H9 (cell line): ENCODE results near the gene SRBD1. TPM values are rescaled to one million over a fixed set of nuclear protein-coding genes. Genes with fewer than 3 reads are reported as not detected.

Source experiments
- DNase-seq: peaks from one replicate; pipeline ENCODE4 v3.0.0-alpha.2; 2017
- H2AFZ ChIP-seq: one replicate; pipeline ENCODE4 v1.6.1; 2013; ENCODE audit warnings: mild to moderate bottlenecking, low read length, control low read depth, moderate library complexity
- H2AK5ac ChIP-seq: 2 replicates; pipeline ENCODE4 v1.6.1; 2013; ENCODE audit warnings: low read length, control low read depth, mixed read lengths; ENCODE audit not compliant: insufficient read length
- H2BK120ac ChIP-seq: one replicate; pipeline ENCODE4 v1.6.1; 2013; ENCODE audit warnings: low read depth, mild to moderate bottlenecking, low read length, control low read depth, inconsistent platforms; ENCODE audit not compliant: poor library complexity, severe bottlenecking
- H2BK12ac ChIP-seq: 2 replicates; pipeline ENCODE4 v1.6.1; 2013; ENCODE audit warnings: low read length, control low read depth, mixed read lengths, low read depth; ENCODE audit not compliant: insufficient read length
- H2BK15ac ChIP-seq: 2 replicates; pipeline ENCODE4 v1.6.1; 2013; ENCODE audit warnings: low read depth, low read length, control low read depth
- H2BK20ac ChIP-seq: one replicate; pipeline ENCODE4 v1.6.1; 2013; ENCODE audit warnings: low read depth, mild to moderate bottlenecking, low read length, control low read depth, inconsistent platforms; ENCODE audit not compliant: poor library complexity, severe bottlenecking
- H2BK5ac ChIP-seq: 2 replicates; pipeline ENCODE4 v1.6.1; 2013; ENCODE audit warnings: low read length, control low read depth, mixed read lengths; ENCODE audit not compliant: insufficient read length
- H3K14ac ChIP-seq: 2 replicates; pipeline ENCODE4 v1.6.1; 2013; ENCODE audit warnings: low read length, control low read depth; ENCODE audit not compliant: insufficient read depth
- H3K18ac ChIP-seq: 2 replicates; pipeline ENCODE4 v1.6.1; 2013; ENCODE audit warnings: low read depth, mild to moderate bottlenecking, mixed read lengths, low read length, control low read depth; ENCODE audit not compliant: insufficient read length
- H3K23ac ChIP-seq: 2 replicates; pipeline ENCODE4 v1.6.1; 2013; ENCODE audit warnings: low read length, control low read depth, mixed read lengths, low read depth; ENCODE audit not compliant: insufficient read length
- H3K23me2 ChIP-seq: 2 replicates; pipeline ENCODE4 v1.6.1; 2013; ENCODE audit warnings: low read depth, mild to moderate bottlenecking, mixed read lengths, low read length, control low read depth; ENCODE audit not compliant: insufficient read length, poor library complexity, severe bottlenecking
- H3K27ac ChIP-seq: 2 replicates; pipeline ENCODE4 v1.5.1; 2013; ENCODE audit warnings: low read length, control low read depth, mixed read lengths, low read depth; ENCODE audit not compliant: insufficient read length
- H3K27me3 ChIP-seq: 2 replicates; pipeline ENCODE4 v1.6.1; 2013; ENCODE audit warnings: low read length, control low read depth, inconsistent platforms; ENCODE audit not compliant: insufficient read depth
- H3K4ac ChIP-seq: 2 replicates; pipeline ENCODE4 v1.6.1; 2013; ENCODE audit warnings: low read depth, mild to moderate bottlenecking, control low read depth, inconsistent platforms, low read length, moderate library complexity
- H3K4me1 ChIP-seq: 2 replicates; pipeline ENCODE4 v1.6.1; 2013; ENCODE audit warnings: low read length, control low read depth, inconsistent platforms; ENCODE audit not compliant: insufficient read depth
- H3K4me2 ChIP-seq: 2 replicates; pipeline ENCODE4 v1.6.1; 2013; ENCODE audit warnings: low read length, control low read depth, mixed read lengths; ENCODE audit not compliant: insufficient read length, insufficient read depth
- H3K56ac ChIP-seq: 2 replicates; pipeline ENCODE4 v1.6.1; 2013; ENCODE audit warnings: low read depth, mild to moderate bottlenecking, mixed read lengths, low read length, control low read depth; ENCODE audit not compliant: insufficient read length
- H3K79me1 ChIP-seq: 2 replicates; pipeline ENCODE4 v1.6.1; 2013; ENCODE audit warnings: low read depth, mild to moderate bottlenecking, moderate library complexity, low read length, control low read depth, inconsistent platforms; ENCODE audit not compliant: insufficient read depth, poor library complexity, severe bottlenecking
- H3K79me2 ChIP-seq: 2 replicates; pipeline ENCODE4 v1.6.1; 2013; ENCODE audit warnings: low read length, control low read depth, inconsistent platforms; ENCODE audit not compliant: insufficient read depth
- H3K9ac ChIP-seq: 2 replicates; pipeline ENCODE4 v1.6.1; 2013; ENCODE audit warnings: low read length, control low read depth, mixed read lengths; ENCODE audit not compliant: insufficient read length; ENCODE audit errors: extremely low read depth
- H3K9me3 ChIP-seq: one replicate; pipeline ENCODE4 v1.6.1; 2013; ENCODE audit warnings: low read depth, low read length, inconsistent platforms; ENCODE audit not compliant: control insufficient read depth
- H3T11ph ChIP-seq: one replicate; pipeline ENCODE4 v1.6.1; 2013; ENCODE audit warnings: mild to moderate bottlenecking, low read length, control low read depth, inconsistent platforms
- H4K20me1 ChIP-seq: one replicate; pipeline ENCODE4 v1.6.1; 2013; ENCODE audit not compliant: control insufficient read depth, insufficient read length, insufficient read depth
- H4K5ac ChIP-seq: 2 replicates; pipeline ENCODE4 v1.6.1; 2013; ENCODE audit warnings: low read depth, mild to moderate bottlenecking, mixed read lengths, low read length, control low read depth; ENCODE audit not compliant: insufficient read length
- H4K8ac ChIP-seq: replicated peaks from 2 replicates; pipeline ENCODE4 v1.6.1; 2013; ENCODE audit warnings: low read length, control low read depth, mixed read lengths, low read depth; ENCODE audit not compliant: insufficient read length
- H4K91ac ChIP-seq: 2 replicates; pipeline ENCODE4 v1.6.1; 2013; ENCODE audit warnings: low read depth, mild to moderate bottlenecking, moderate library complexity, mixed read lengths, low read length, control low read depth; ENCODE audit not compliant: insufficient read length
- H3K27ac Mint-ChIP-seq, 3 experiments: 2 replicates in 2 of 3; 3 replicates in 1 of 3; pipeline ENCODE4 v1.8.0; 2020 to 2021; ENCODE audit warnings: mixed read lengths in 3 of 3, mild to moderate bottlenecking in 1 of 3, moderate library complexity in 1 of 3
- H3K27me3 Mint-ChIP-seq: 2 replicates; pipeline ENCODE4 v1.8.0; 2021; ENCODE audit warnings: low read depth, mild to moderate bottlenecking, moderate library complexity, mixed read lengths
- H3K36me3 Mint-ChIP-seq, 3 experiments: 2 replicates in 2 of 3; 3 replicates in 1 of 3; pipeline ENCODE4 v1.8.0; 2020 to 2021; ENCODE audit warnings: low read depth in 3 of 3, mixed read lengths in 3 of 3; ENCODE audit not compliant: insufficient read depth in 1 of 3
- H3K4me1 Mint-ChIP-seq, 2 experiments: 2 replicates each; pipeline ENCODE4 v1.8.0; 2020; ENCODE audit warnings: mixed read lengths in 2 of 2
- H3K4me3 Mint-ChIP-seq, 2 experiments: 2 replicates in 1 of 2; 3 replicates in 1 of 2; pipeline ENCODE4 v1.8.0; 2020 to 2021; ENCODE audit warnings: mild to moderate bottlenecking in 2 of 2, mixed read lengths in 2 of 2, moderate library complexity in 1 of 2
- H3K9me3 Mint-ChIP-seq, 2 experiments: 2 replicates in 1 of 2; 3 replicates in 1 of 2; pipeline ENCODE4 v1.8.0; 2020; ENCODE audit warnings: mild to moderate bottlenecking in 2 of 2, mixed read lengths in 2 of 2, moderate library complexity in 1 of 2
- CTCF ChIP-seq: fragments of 200-600 bp; sonication (generic); conservative IDR thresholded peaks from 3 replicates; pipeline ENCODE4 v1.8.0; 2021; ENCODE audit warnings: antibody characterized with exemption, mild to moderate bottlenecking
- WGBS: extraction: QIAGEN DNeasy Blood & Tissue Kit; methylation state at CpG from one replicate; pipeline ENCODE4 v1.1.7; 2013; ENCODE audit warnings: missing lambda C conversion rate, low lambda C conversion rate, mixed read lengths; ENCODE audit not compliant: insufficient read length; ENCODE audit errors: extremely low coverage; 5-methylcytosine and 5-hydroxymethylcytosine counted together
- total RNA-seq: library from RNA; stranded (reverse); gene quantifications from 2 replicates; pipeline ENCODE4 v1.2.1, GENCODE V29; 2021

SRBD1 gene
- total RNA-seq, 1 experiment from 2014 or later, result 18.3 TPM

DNA sequence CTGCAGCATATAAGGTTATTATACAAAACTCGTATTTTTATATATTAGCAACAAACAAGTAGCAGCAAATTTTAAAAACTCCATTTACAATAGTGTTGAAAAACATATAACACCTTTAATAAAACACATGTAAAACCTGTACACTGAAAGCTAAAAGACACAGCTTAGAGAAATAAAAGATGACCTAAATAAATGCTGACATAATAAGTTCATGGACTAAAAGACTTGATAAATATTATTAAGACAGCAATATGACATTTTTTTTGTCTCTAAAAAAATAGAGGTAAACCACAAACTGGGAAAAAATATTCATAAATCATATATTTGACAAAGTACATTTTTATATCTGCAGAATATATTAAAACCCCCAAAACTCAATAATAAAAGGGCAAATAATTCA lies 201.4 kb downstream of the SRBD1 start:
- Histone ChIP-seq H4K5ac (no peak overlapping the region), H3K23ac (no peak overlapping the region), H4K8ac (no peak overlapping the region), H3K9me3 (no peaks in the 10 kb centered on the region), H4K20me1 (no peaks in the 10 kb centered on the region), H3K18ac (no peak overlapping the region), H3K79me1 (no peaks in the 10 kb centered on the region), H3K4ac (no peak overlapping the region), H3K27me3 (no peaks in the 10 kb centered on the region), H2AFZ (no peak overlapping the region), H2BK12ac (no peak overlapping the region), H3K4me2 (no peak overlapping the region), H4K91ac (no peak overlapping the region), H3K4me1 (no peaks in the 10 kb centered on the region; the same call in 1 of the 2 replicates), H3K79me2 (no peaks in the 10 kb centered on the region), H2BK120ac (no peak overlapping the region), H2BK5ac (no peak overlapping the region), H3K23me2 (no peaks in the 10 kb centered on the region), H3K56ac (no peak overlapping the region), H3K14ac (no peak overlapping the region), H3K9ac (no peak overlapping the region), H3K27ac (no peak overlapping the region), H2BK15ac (no peak overlapping the region), H2BK20ac (no peak overlapping the region), H2AK5ac (no peak overlapping the region), H3T11ph (no peak overlapping the region)
- no peak overlapping the region for H3K4me3 Mint-ChIP-seq
- WGBS, result no CpG with 5 or more reads among the region's 1 CpG
- no peak for TF ChIP-seq CTCF
- H3K27ac Mint-ChIP-seq, result no peak overlapping the region
- peaks cover 22 to 28% of the 10 kb centered on the region in 2 experiments for H3K4me1 Mint-ChIP-seq
- no peak for DNase-seq
- H3K9me3 Mint-ChIP-seq, result no peaks in the 10 kb centered on the region
- no peaks in the 10 kb centered on the region for H3K27me3 Mint-ChIP-seq
- H3K36me3 Mint-ChIP-seq, result peaks cover 7 to 14% (median 12%) of the 10 kb centered on the region in 3 experiments; a peak in 5 of 7 replicates
